Stimulated activated CD4-positive, alpha-beta T cell treated with anti-CD3 and anti-CD28 coated beads, Interleukin-4, amount 100 ng/mL, for 1 hour (primary cell): ENCODE data around the gene COL6A3.
"Not testable (repeated sequence)": the region's sequence is repeated elsewhere in the genome, so short reads cannot be mapped to it uniquely, and the experiment has no call there.

ENCODE experiments used
- DNase-seq: peaks from one replicate; pipeline ENCODE4 v3.0.0-alpha.2; 2020

Gene COL6A3

DNA sequence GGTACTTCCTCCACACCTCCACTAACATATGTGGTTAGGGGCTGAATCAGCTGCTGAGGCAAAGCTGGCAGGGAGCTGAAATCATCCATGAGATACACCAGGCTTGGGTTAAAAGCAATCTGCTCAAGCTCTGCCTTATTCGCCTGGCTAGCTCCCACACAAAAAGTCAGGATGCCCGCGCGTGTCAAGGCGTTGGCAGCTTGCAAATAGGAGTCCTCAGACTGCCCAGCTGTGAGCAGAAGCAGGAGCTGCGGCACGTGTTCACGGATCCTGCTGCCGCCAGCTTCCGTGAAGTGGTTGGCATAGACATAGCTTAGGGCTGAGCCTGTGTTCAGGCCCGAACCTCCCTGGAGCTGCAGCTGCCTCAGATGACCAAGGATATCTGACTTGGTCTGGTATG lies 35.3 kb downstream of the COL6A3 start:
- no peak for DNase-seq

DNA sequence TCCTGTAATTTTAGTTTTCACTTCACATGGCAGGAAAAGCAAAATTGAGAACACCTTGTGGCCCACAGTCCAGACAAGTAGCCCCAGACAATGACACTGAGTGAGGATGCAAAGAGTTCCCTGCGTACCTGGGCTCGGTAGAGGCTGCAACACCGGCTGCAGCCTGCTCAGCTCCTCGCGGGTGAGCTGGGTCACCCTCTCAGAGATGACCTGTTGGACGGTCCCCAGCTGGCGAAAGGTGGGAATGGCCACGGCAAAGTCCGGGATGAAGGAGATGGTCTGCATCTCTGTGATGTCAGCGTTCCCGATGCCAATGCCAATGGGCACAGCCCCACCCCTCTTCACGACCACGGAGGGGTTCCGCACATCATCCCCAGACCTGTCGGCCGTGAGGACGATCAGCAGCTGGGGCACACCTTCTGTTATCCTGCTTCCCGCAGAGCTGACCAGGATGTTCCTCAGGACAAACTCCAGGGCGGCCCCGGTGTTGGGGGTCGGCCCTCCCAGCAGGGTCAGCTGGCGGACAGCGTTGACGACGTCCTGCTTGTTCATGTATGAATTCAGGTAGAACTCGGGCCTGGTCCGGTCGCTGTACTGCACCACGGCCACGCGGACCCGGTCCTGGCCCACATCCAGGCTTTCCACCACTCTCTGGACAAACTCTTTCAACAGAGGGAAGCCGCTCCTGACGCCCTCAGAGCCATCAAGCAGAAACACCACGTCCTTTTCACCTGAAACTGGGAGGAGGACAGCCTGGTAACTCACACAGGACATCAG lies 39.5 kb downstream of the COL6A3 start:
- DNase-seq, result no peak

- DNase-seq, result no peak
Observed at GRCh38 chr2:237371856-237372255, 42.1 kb downstream of the COL6A3 start.

DNA sequence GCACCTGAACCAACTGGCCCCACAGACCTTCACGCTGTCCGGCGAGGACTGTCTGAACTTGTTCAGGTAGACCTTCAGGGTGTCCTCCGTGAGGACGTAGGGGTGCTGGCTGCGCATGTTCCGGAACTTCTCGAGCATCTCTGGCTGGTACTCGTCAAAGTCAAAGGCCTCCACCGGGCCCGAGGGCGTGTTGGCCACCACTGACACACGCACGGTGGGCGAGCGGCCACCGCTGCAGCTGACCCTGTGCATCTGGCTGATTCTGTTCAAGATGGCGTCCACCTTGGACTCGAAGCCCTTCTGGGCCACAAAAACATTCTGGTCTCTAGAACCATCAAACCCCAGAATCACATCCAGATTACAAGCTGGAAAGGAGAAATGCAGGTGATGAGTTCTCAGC lies 48.3 kb downstream of the COL6A3 start:
- DNase-seq, result no peak

DNA sequence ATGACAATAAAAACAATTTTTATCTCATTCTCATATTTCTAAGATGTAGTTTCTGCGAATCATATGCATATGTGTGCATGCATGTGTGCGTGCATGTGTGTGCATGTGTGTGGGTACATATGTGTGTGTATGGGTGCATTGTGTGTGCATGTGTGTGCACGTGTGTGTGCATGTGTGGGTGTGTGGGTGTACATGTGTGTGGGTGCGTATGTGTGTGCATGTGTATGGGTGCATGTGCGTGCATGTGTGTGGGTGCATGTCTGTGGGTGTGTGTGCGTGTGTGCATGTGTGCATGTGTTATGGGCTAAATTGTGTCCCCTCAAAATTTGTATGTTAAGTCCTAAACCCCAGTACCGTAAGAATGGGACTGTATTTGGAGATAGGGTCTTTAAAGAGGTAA lies 49.3 kb downstream of the COL6A3 start:
- no peak for DNase-seq

- no peak for DNase-seq
Observed at GRCh38 chr2:237361194-237362004, 52.6 kb downstream of the COL6A3 start.

- no peak for DNase-seq
Observed at GRCh38 chr2:237359894-237360780, 53.8 kb downstream of the COL6A3 start.

GRCh38 chr2:237359518-237359840 lies 54.5 kb downstream of the COL6A3 start:
- no peak for DNase-seq

DNA sequence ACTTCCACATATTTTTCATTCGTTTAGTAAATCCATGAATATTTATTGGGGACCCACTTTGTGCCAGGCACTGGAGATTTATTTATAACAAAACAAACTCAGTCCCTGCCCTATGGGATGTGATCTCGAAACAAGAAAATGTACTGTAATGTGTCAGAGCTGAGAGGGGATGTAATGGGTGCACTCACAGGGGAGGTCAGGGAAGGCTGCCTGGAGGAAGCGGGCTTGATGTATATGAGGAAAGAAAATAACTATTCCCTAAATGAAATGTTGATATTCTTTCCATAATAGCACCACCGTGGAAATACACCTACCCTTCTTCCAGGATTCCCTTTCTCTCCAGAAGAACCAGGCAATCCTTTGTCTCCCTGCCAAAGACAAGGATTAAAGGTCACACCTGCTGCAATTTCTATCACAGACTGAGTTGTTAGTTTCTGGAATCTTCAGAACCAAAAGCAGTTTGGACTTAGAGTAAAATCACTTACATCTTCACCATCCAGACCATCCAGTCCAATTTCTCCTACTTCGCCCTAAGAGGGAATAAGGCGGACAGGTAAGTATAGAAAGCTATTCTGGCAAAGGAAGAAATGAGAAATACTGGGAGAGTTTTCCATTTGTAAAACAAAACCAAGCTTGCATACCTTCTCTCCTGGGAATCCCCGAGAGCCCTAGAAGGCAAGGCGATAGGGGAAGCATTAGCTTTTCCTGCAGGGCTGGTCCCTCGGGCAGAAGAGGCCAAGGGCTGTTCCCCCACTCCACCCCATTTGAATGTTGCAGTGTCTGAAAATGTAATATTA lies 55.0 kb downstream of the COL6A3 start:
- DNase-seq, result no peak

GRCh38 chr2:237355701-237356100 lies 58.3 kb downstream of the COL6A3 start:
- DNase-seq, result no peak

DNA sequence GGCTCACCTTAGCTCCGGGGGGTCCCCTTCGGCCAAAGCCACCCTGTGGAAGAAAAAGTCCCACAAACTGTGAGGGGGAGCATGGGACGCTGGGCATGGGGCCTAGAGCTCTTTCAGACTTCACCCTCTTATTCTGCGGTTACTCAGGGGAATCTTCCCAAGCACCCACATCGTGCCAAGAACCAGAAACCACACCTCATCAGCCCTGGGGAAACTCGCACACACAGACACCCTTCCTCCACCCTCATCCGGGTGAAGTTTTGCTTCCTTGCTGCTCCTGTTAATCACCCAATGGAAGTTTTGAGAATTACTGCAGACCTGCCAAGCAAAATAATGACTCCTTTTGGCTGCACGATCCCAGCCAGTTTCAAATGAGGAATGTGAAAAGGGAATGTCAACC lies 59.1 kb downstream of the COL6A3 start:
- no peak for DNase-seq

DNA sequence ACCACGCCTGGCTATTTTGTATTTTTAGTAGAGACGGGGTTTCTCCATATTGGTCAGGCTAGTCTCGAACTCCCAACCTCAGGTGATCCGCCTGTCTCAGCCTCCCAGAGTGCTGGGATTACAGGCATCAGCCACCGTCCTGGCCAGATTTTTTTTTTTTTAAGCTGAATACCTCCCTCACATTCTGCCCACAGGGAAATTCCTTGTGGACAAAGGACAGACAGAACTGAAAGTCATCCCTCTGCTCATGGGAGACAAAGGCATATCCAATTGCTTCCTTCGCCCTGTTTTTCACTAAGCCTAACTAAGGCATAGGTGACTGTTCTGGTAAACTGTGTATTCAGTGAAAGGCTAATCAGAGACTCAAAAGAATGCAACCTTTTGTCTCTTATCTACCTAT lies 59.8 kb downstream of the COL6A3 start:
- not testable (repeated sequence) for DNase-seq

- DNase-seq, result no peak
Observed at GRCh38 chr2:237353215-237353614, 60.7 kb downstream of the COL6A3 start.

- DNase-seq, result no peak
Observed at GRCh38 chr2:237352279-237352845, 61.6 kb downstream of the COL6A3 start.

GRCh38 chr2:237351796-237352195 lies 62.2 kb downstream of the COL6A3 start:
- DNase-seq, result no peak

DNA sequence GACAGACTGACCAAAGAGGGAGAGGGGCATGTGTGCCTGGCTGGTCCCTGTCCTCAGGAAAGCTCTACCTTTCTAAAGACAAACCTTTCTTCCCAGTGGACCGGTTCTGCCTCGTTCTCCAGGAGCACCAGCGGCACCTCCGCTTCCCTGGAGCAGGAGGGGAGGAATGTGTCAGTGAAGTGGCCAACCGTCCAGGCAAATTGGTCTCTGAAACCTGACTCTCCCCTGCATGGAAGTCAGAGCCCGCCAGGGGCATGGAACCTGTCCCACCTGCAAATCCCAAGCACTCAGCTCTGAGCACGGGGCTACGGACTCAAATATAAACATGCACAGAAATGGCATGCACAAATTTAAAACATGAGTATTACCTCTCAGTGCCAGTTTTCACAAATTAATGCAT lies 62.9 kb downstream of the COL6A3 start:
- DNase-seq, result no peak

GRCh38 chr2:237350597-237350996 lies 63.4 kb downstream of the COL6A3 start:
- DNase-seq, result no peak

DNA sequence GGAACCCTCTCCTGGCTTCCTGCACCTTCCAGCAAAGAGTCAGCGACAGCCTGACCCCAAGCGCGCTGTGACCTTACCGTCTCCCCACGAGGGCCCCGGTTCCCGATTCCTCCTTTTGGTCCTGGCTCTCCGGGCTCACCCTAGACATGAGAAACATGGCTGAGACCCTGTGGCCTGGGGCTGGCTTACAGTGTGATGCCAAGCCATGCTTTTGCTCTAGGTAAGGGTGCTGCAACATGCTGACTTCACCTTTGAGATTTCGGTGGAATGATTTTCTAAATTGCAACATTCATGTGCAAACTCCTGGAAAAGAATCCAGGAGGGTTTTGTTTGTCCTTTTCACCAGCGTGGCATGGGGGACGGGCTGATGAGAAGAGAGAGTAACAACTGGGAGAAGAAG lies 63.9 kb downstream of the COL6A3 start:
- no peak for DNase-seq

- no peak for DNase-seq
Observed at GRCh38 chr2:237348281-237348865, 65.6 kb downstream of the COL6A3 start.

DNA sequence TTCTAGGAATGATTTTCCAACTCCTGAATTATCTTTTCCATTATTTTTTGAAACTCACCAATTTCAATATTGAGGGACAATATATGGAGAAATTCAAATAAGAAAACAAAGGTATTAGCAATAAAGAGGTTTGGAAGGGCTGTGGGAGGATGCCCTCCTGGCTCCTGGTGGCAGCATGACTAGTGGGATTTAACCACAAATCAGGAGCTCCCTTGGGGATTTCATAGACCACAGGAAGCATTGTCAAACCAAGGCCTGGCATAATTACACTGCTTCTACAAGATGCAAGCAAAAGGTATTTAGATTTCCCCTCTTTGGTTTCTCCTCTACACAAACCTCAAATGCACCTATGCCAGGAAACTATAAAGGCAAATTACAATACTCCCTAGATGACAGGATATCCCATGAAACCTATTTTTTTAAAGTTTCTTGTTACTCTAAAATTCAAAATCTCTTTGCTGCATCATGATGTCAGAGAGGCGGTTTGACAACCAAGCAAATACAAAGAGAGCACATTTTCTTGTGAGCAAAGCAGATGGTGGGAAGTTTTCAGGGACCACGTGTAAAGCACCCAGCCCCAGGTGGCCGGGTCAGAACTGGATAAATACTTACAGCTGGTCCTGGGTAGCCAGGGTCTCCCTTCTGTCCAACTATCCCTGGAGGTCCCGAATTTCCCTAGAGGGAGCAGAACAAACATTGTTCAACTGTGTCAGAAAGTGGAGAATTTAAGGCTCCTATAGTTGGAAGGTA lies 67.9 kb downstream of the COL6A3 start:
- DNase-seq, result no peak

DNA sequence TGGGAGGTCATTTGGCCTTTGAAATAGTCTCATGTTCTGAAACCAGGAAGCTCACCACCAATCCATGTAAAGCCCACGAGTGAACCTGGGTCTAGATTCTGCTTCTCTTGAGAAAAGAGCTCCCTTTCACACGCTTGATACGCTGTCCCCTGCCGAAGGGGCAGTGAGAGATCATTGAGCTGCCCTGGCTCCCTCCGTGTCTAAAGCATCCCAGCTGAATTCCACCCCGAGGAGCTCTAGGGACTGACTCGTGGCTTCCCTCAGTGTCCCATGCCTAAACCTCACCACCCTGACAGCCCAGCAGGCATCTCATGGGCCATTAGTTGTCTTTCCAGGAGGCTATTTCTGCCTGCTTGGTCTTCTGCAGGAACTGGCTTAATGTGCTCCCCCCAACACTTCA lies 68.6 kb downstream of the COL6A3 start:
- DNase-seq, result no peak
